ENCODE results near the gene PDE4B.

DNA sequence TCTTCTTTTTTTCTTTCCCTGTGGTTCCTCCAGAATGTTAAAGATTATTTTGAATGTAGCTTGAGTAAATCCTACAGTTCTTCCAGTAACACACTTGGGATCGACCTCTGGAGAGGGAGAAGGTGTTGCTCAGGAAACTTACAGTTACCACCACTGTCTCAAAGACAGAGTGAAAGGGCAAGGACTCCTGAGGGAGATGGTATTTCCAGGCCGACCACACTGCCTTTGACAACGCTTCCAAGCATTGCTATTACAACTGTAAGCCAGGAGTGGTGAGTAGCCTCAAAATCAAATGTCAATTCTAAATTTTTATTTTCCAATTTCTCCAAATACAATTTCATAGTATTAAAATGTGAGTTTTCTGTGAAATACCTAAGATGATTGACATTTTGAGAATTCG lies 125.9 kb downstream of the PDE4B start:
- TF ChIP-seq POLR2A (IDR thresholded peaks at IDR 0.05; ENCODE audit: low read depth) (no peak), EP300 (IDR thresholded peaks at IDR 0.05) (no peak)
- TF ChIP-seq, protein P1, sequence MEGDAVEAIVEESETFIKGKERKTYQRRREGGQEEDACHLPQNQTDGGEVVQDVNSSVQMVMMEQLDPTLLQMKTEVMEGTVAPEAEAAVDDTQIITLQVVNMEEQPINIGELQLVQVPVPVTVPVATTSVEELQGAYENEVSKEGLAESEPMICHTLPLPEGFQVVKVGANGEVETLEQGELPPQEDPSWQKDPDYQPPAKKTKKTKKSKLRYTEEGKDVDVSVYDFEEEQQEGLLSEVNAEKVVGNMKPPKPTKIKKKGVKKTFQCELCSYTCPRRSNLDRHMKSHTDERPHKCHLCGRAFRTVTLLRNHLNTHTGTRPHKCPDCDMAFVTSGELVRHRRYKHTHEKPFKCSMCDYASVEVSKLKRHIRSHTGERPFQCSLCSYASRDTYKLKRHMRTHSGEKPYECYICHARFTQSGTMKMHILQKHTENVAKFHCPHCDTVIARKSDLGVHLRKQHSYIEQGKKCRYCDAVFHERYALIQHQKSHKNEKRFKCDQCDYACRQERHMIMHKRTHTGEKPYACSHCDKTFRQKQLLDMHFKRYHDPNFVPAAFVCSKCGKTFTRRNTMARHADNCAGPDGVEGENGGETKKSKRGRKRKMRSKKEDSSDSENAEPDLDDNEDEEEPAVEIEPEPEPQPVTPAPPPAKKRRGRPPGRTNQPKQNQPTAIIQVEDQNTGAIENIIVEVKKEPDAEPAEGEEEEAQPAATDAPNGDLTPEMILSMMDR (IDR thresholded peaks at IDR 0.05) = no peak

Data from esophagus muscularis mucosa (tissue), 4 donors.